ENCODE measurements around the gene ELAVL2.

GRCh38 chr9:23849379-23850035 lies 23.5 kb upstream of the ELAVL2 start:
- TF ChIP-seq POLR2A (IDR thresholded peaks at IDR 0.05; ENCODE audit: low read depth, low read length) (no peak), TAF1 (IDR thresholded peaks at IDR 0.05; ENCODE audit: borderline replicate concordance, low read depth, low read length) (no peak)
